DLD1 (cell line): Measurements from ENCODE around the gene SLC30A10.
"Not testable (repeated sequence)": the region's sequence is repeated elsewhere in the genome, so short reads cannot be mapped to it uniquely, and the experiment has no call there.

Experiments used
- in situ Hi-C: cut with HindIII; loops from 2 replicates; pipeline ENCODE4 v1.10.0; 2017; ENCODE audit warnings: low sequenced_read_pairs

Gene SLC30A10

GRCh38 chr1:219897914-219898313 lies 30.4 kb downstream of the SLC30A10 start:
- in situ Hi-C loops, result no loop called here

GRCh38 chr1:219892271-219892670 lies 36.1 kb downstream of the SLC30A10 start:
- in situ Hi-C loops, result not testable (repeated sequence)

GRCh38 chr1:219891846-219892245 lies 36.5 kb downstream of the SLC30A10 start:
- in situ Hi-C loops, result not testable (repeated sequence)

GRCh38 chr1:219888667-219889066 lies 39.7 kb downstream of the SLC30A10 start:
- in situ Hi-C loops, result not testable (repeated sequence)

GRCh38 chr1:219885680-219886079 lies 42.7 kb downstream of the SLC30A10 start:
- in situ Hi-C loops, result no loop called here

GRCh38 chr1:219883400-219884332 lies 44.7 kb downstream of the SLC30A10 start:
- in situ Hi-C loops, result no loop called here

- in situ Hi-C loops, result no loop called here
Measured at GRCh38 chr1:219882755-219883154, 45.6 kb downstream of the SLC30A10 start.

- in situ Hi-C loops, result no loop called here
Measured at GRCh38 chr1:219882096-219882495, 46.3 kb downstream of the SLC30A10 start.

GRCh38 chr1:219880765-219881457 lies 47.4 kb downstream of the SLC30A10 start:
- in situ Hi-C loops, result no loop called here

GRCh38 chr1:219876798-219877209 lies 51.6 kb downstream of the SLC30A10 start:
- in situ Hi-C loops, result no loop called here

- in situ Hi-C loops, result no loop called here
Measured at GRCh38 chr1:219875860-219876259, 52.5 kb downstream of the SLC30A10 start.

GRCh38 chr1:219872538-219872937 lies 55.8 kb downstream of the SLC30A10 start:
- in situ Hi-C loops, result not testable (repeated sequence)

GRCh38 chr1:219871427-219872057 lies 56.8 kb downstream of the SLC30A10 start:
- in situ Hi-C loops, result no loop called here

GRCh38 chr1:219868615-219869014 lies 59.7 kb downstream of the SLC30A10 start:
- in situ Hi-C loops, result not testable (repeated sequence)
